ENCODE measurements around the gene RHOC. TPM values are rescaled to one million over a fixed set of nuclear protein-coding genes. Genes with fewer than 3 reads are reported as not detected.

The RHOC gene
- total RNA-seq, 2 experiments from 2014 or later = 36.3 to 37.3 TPM

DNA sequence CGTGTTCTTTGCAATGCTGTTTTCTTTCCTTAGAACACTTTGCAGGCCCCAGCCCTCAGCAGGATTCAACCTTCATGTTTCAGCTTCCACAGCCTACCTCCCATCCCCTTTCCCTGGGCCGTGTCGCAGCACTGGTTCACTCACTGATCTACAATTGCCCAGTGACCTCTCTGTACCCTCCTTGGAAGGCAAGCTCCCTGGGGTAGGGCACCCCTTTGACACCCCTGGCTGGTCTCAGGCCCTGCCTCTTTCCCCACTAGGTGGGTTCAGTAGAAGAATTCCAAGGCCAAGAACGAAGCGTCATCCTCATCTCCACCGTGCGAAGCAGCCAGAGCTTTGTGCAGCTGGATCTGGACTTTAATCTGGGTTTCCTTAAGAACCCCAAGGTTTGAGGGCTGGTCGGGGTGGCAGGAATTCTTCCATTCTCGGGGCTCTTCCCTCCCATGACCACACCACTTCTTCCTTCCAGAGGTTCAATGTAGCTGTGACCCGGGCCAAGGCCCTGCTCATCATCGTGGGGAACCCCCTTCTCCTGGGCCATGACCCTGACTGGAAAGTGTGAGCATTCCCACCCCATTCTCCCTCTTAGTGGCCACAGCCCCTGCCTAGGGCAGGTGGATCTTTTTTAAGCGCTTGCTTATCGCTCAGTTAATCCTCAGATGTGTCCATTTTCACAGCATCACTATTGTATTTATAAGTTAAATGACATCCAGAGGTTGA, 7.3 kb downstream of the RHOC start:
- peak overlapping the region; percentile 87 for H3K27ac Mint-ChIP-seq
- no peak for DNase-seq
- no peaks in the 10 kb centered on the region for H3K27me3 Mint-ChIP-seq (ENCODE audit: low read depth)
- H3K4me3 Mint-ChIP-seq = no peak overlapping the region
- no peaks in the 10 kb centered on the region for H3K9me3 Mint-ChIP-seq
- H3K4me1 Mint-ChIP-seq (ENCODE audit: low read depth) = peaks cover 44% of the 10 kb centered on the region
- intact Hi-C loops (cut with micrococcal nuclease) = loop anchor here (1.0 to 10.0 kb wide), 3 partner anchors 25 to 1235 kb away; partner anchors contain the start of genes MOV10 and SLC16A1
- peaks cover 1% of the 10 kb centered on the region for H3K36me3 Mint-ChIP-seq (ENCODE audit: low read depth)
- CTCF ChIA-PET = interaction anchor here (0.9 to 1.8 kb wide), 3 partner anchors 8 to 234 kb away, joined by 3 to 7 read pairs (median 3); no protein-coding TSS in a partner anchor

GRCh38 chr1:112698366-112699310, 8.3 kb downstream of the RHOC start:
- Mint-ChIP-seq H3K4me1 (ENCODE audit: low read depth) (peaks cover 34% of the 10 kb centered on the region), H3K27me3 (ENCODE audit: low read depth) (no peaks in the 10 kb centered on the region), H3K9me3 (no peaks in the 10 kb centered on the region), H3K27ac (peak overlapping the region; percentile 87), H3K36me3 (ENCODE audit: low read depth) (peaks cover 1% of the 10 kb centered on the region), H3K4me3 (no peak overlapping the region)
- CTCF ChIA-PET = interaction anchor here (1.8 kb wide), 1 partner anchor 9 kb away, joined by 7 read pairs; no protein-coding TSS in a partner anchor
- intact Hi-C loops (cut with micrococcal nuclease) = no loop called here
- no peak for DNase-seq

DNA sequence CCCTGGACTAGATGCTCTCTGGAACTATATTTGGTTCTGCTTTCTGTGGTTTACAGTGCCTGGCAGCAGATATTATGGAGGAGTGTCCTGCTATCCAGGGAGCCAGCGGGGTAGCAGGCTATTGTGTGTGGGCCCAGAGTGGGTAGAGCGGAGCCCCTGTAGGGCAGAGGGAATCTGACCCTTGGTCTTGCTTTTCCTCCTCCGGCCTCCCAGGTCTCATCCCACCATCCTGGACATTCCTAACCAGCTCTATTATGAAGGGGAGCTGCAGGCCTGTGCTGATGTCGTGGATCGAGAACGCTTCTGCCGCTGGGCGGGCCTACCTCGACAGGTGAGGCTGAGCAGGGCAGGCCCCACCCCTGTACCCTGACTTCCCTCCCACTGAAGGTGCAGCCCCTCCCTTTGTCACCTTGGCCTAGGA, 9.1 kb downstream of the RHOC start:
- H3K4me1 Mint-ChIP-seq (ENCODE audit: low read depth) = peaks cover 32% of the 10 kb centered on the region
- H3K36me3 Mint-ChIP-seq (ENCODE audit: low read depth) = peaks cover 3% of the 10 kb centered on the region
- H3K27ac Mint-ChIP-seq = no peak overlapping the region
- no peaks in the 10 kb centered on the region for H3K27me3 Mint-ChIP-seq (ENCODE audit: low read depth)
- no peak for DNase-seq
- CTCF ChIA-PET = interaction anchor here (0.9 to 1.8 kb wide), 2 partner anchors 10 to 18 kb away, joined by 3 to 7 read pairs; no protein-coding TSS in a partner anchor
- no peak overlapping the region for H3K4me3 Mint-ChIP-seq
- intact Hi-C loops (cut with micrococcal nuclease) = no loop called here
- no peaks in the 10 kb centered on the region for H3K9me3 Mint-ChIP-seq

GRCh38 chr1:112696578-112697314, 10.2 kb downstream of the RHOC start:
- peaks cover 6% of the 10 kb centered on the region for H3K36me3 Mint-ChIP-seq (ENCODE audit: low read depth)
- H3K9me3 Mint-ChIP-seq = no peaks in the 10 kb centered on the region
- no peak overlapping the region for H3K27ac Mint-ChIP-seq
- CTCF ChIA-PET = interaction anchor here (0.9 kb wide), 2 partner anchors 19 to 194 kb away, joined by 3 to 4 read pairs; no protein-coding TSS in a partner anchor
- intact Hi-C loops (cut with micrococcal nuclease) = no loop called here
- no peak for DNase-seq
- no peaks in the 10 kb centered on the region for H3K27me3 Mint-ChIP-seq (ENCODE audit: low read depth)
- no peak overlapping the region for H3K4me3 Mint-ChIP-seq
- peaks cover 24% of the 10 kb centered on the region for H3K4me1 Mint-ChIP-seq (ENCODE audit: low read depth)

GRCh38 chr1:112695276-112695675, 11.7 kb downstream of the RHOC start:
- no peaks in the 10 kb centered on the region for H3K27me3 Mint-ChIP-seq (ENCODE audit: low read depth)
- no peak overlapping the region for H3K27ac Mint-ChIP-seq
- intact Hi-C loops (cut with micrococcal nuclease) = no loop called here
- DNase-seq = no peak
- no peaks in the 10 kb centered on the region for H3K9me3 Mint-ChIP-seq
- CTCF ChIA-PET = no interaction called here
- peaks cover 9% of the 10 kb centered on the region for H3K4me1 Mint-ChIP-seq (ENCODE audit: low read depth)
- H3K36me3 Mint-ChIP-seq (ENCODE audit: low read depth) = peaks cover 5% of the 10 kb centered on the region
- H3K4me3 Mint-ChIP-seq = no peak overlapping the region

GRCh38 chr1:112694363-112694929, 12.5 kb downstream of the RHOC start:
- H3K4me1 Mint-ChIP-seq (ENCODE audit: low read depth) = peaks cover 1% of the 10 kb centered on the region
- no peak overlapping the region for H3K4me3 Mint-ChIP-seq
- CTCF ChIA-PET = no interaction called here
- no peaks in the 10 kb centered on the region for H3K9me3 Mint-ChIP-seq
- no peak for DNase-seq
- H3K36me3 Mint-ChIP-seq (ENCODE audit: low read depth) = peaks cover 5% of the 10 kb centered on the region
- no peaks in the 10 kb centered on the region for H3K27me3 Mint-ChIP-seq (ENCODE audit: low read depth)
- intact Hi-C loops (cut with micrococcal nuclease) = no loop called here
- H3K27ac Mint-ChIP-seq = no peak overlapping the region

- Mint-ChIP-seq H3K36me3 (ENCODE audit: low read depth) (peaks cover 5% of the 10 kb centered on the region), H3K9me3 (no peaks in the 10 kb centered on the region), H3K4me3 (no peak overlapping the region), H3K27ac (no peak overlapping the region), H3K4me1 (ENCODE audit: low read depth) (no peaks in the 10 kb centered on the region), H3K27me3 (ENCODE audit: low read depth) (no peaks in the 10 kb centered on the region)
- CTCF ChIA-PET = interaction anchor here (1.6 to 1.7 kb wide), 2 partner anchors 10 to 14 kb away, joined by 4 to 5 read pairs; no protein-coding TSS in a partner anchor
- DNase-seq = no peak
- intact Hi-C loops (cut with micrococcal nuclease) = no loop called here
Measured at GRCh38 chr1:112693821-112694220, 13.1 kb downstream of the RHOC start.

GRCh38 chr1:112692681-112693080, 14.2 kb downstream of the RHOC start:
- intact Hi-C loops (cut with micrococcal nuclease) = no loop called here
- CTCF ChIA-PET = interaction anchor here (1.3 to 1.7 kb wide), 3 partner anchors 12 to 323 kb away, joined by 3 to 5 read pairs (median 4); no protein-coding TSS in a partner anchor
- Mint-ChIP-seq H3K27ac (no peak overlapping the region), H3K36me3 (ENCODE audit: low read depth) (peaks cover 8% of the 10 kb centered on the region), H3K4me3 (no peak overlapping the region), H3K4me1 (ENCODE audit: low read depth) (no peaks in the 10 kb centered on the region), H3K27me3 (ENCODE audit: low read depth) (no peaks in the 10 kb centered on the region), H3K9me3 (no peaks in the 10 kb centered on the region)
- no peak for DNase-seq

GRCh38 chr1:112689842-112690237, 17.1 kb downstream of the RHOC start:
- Mint-ChIP-seq H3K27me3 (ENCODE audit: low read depth) (no peaks in the 10 kb centered on the region), H3K4me1 (ENCODE audit: low read depth) (peaks cover 2% of the 10 kb centered on the region), H3K36me3 (ENCODE audit: low read depth) (peaks cover 8% of the 10 kb centered on the region), H3K4me3 (no peak overlapping the region), H3K27ac (no peak overlapping the region), H3K9me3 (no peaks in the 10 kb centered on the region)
- CTCF ChIA-PET = no interaction called here
- intact Hi-C loops (cut with micrococcal nuclease) = no loop called here
- DNase-seq = no peak

- Mint-ChIP-seq H3K27me3 (ENCODE audit: low read depth) (no peaks in the 10 kb centered on the region), H3K4me1 (ENCODE audit: low read depth) (peaks cover 2% of the 10 kb centered on the region), H3K9me3 (no peaks in the 10 kb centered on the region), H3K27ac (no peak overlapping the region), H3K36me3 (ENCODE audit: low read depth) (peaks cover 8% of the 10 kb centered on the region), H3K4me3 (no peak overlapping the region)
- no peak for DNase-seq
- intact Hi-C loops (cut with micrococcal nuclease) = no loop called here
- CTCF ChIA-PET = no interaction called here
Measured at GRCh38 chr1:112689196-112689841, 17.6 kb downstream of the RHOC start.

DNA sequence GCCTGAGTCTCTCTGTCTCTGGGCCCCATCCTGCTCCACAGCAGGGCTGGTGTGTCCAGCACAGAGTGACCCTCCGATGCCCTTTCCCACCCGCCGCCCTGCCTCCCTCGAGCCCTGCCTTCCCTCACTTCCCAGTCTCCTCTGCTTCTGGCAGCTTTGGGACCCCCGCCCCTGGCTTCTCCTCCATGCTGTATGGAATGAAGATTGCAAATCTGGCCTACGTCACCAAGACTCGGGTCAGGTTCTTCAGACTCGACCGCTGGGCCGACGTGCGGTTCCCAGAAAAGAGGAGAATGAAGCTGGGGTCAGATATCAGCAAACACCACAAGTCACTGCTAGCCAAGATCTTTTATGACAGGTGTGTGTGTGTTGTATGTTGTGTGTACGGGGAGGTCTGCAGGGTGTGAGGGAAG, 18.1 kb downstream of the RHOC start:
- Mint-ChIP-seq H3K9me3 (no peaks in the 10 kb centered on the region), H3K4me3 (no peak overlapping the region), H3K36me3 (ENCODE audit: low read depth) (peaks cover 8% of the 10 kb centered on the region), H3K27me3 (ENCODE audit: low read depth) (no peaks in the 10 kb centered on the region), H3K27ac (no peak overlapping the region), H3K4me1 (ENCODE audit: low read depth) (peaks cover 2% of the 10 kb centered on the region)
- CTCF ChIA-PET = no interaction called here
- intact Hi-C loops (cut with micrococcal nuclease) = no loop called here
- no peak for DNase-seq

All from activated naive CD4-positive, alpha-beta T cell treated with anti-CD3 and anti-CD28 coated beads for 36 hours (primary cell).